Spleen (tissue), 13 donors: ENCODE measurements around the gene PEAK3. TPM values are rescaled to one million over a fixed set of nuclear protein-coding genes. Genes with fewer than 3 reads are reported as not detected.

ENCODE experiments used
- DNase-seq: peaks from one replicate; pipeline ENCODE4 v3.0.0-alpha.2; 2020
- H3K27ac ChIP-seq, 8 donors: fragments of 200-600 bp; sonication (generic) in 7 of 8; 1 replicate in 4 of 8; 2 replicates in 4 of 8; pipeline versions ENCODE4 v1.5.0 to v1.8.0; 2016 to 2021; ENCODE audit warnings: inconsistent platforms in 4 of 8, mild to moderate bottlenecking in 4 of 8, moderate library complexity in 1 of 8
- H3K27me3 ChIP-seq, 7 donors: fragments of 200-600 bp; sonication (generic) in 6 of 7; replicated peaks in 1 of 7; 1 replicate in 4 of 7; 2 replicates in 3 of 7; pipeline versions ENCODE4 v1.5.0 to v1.8.0; 2016 to 2021; ENCODE audit warnings: inconsistent platforms in 3 of 7, mild to moderate bottlenecking in 1 of 7
- H3K36me3 ChIP-seq, 6 donors: fragments of 200-600 bp; sonication (generic) in 5 of 6; 1 replicate in 4 of 6; 2 replicates in 2 of 6; pipeline versions ENCODE4 v1.5.0 to v1.8.0; 2016 to 2021; ENCODE audit warnings: inconsistent platforms in 2 of 6
- H3K4me1 ChIP-seq, 6 donors: fragments of 200-600 bp; sonication (generic) in 5 of 6; 1 replicate in 3 of 6; 2 replicates in 3 of 6; pipeline versions ENCODE4 v1.5.0 to v1.8.0; 2016 to 2021; ENCODE audit warnings: inconsistent platforms in 3 of 6
- H3K4me3 ChIP-seq, 8 donors: fragments of 200-600 bp; sonication (generic) in 7 of 8; 1 replicate in 4 of 8; 2 replicates in 4 of 8; pipeline versions ENCODE4 v1.5.0 to v1.8.0; 2016 to 2021; ENCODE audit warnings: inconsistent platforms in 4 of 8, mild to moderate bottlenecking in 4 of 8, moderate library complexity in 2 of 8
- H3K9me3 ChIP-seq, 8 donors: fragments of 200-600 bp; sonication (generic) in 7 of 8; 1 replicate in 4 of 8; 2 replicates in 4 of 8; pipeline versions ENCODE4 v1.5.0 to v1.8.0; 2016 to 2021; ENCODE audit warnings: inconsistent platforms in 4 of 8
- POLR2A ChIP-seq, 3 donors: fragments of 450-650 bp; IDR thresholded peaks; one replicate each; pipeline ENCODE4 v1.5.1; 2017; ENCODE audit warnings: antibody characterized with exemption in 3 of 3, mild to moderate bottlenecking in 1 of 3
- POLR2AphosphoS5 ChIP-seq, 3 donors: sonication (generic); formaldehyde crosslinking; IDR thresholded peaks; one replicate each; pipeline ENCODE4 v1.5.1; 2017; ENCODE audit warnings: antibody characterized with exemption in 3 of 3
- WGBS, 5 donors: extraction: QIAGEN DNeasy Blood & Tissue Kit in 3 of 5; methylation state at CpG; one replicate each; pipeline versions ENCODE4 v1.1.5 to v1.1.7; 2013 to 2018; 5-methylcytosine and 5-hydroxymethylcytosine counted together
- intact Hi-C: fragments of 100-400 bp; cut with DNase I; formaldehyde crosslinking; loops from one replicate; pipeline ENCODE4 v1.15.0; 2023; ENCODE audit warnings: low total_unique reads
- long read RNA-seq, 2 donors: transcript quantifications; one replicate each; lab custom pipeline, GENCODE V29; 2026
- polyA plus RNA-seq, 3 donors: library from polyadenylated mRNA; stranded (reverse); fragments of 200-250 nt; gene quantifications; one replicate each; pipeline ENCODE4 v1.2.1, GENCODE V29; 2013
- total RNA-seq, 7 donors: library from RNA; depleted of rRNA in 3 of 7; stranded (reverse); fragments of >200 nt in 3 of 7; fragmentation: NEBNext Ultra II Directional in 4 of 7; extraction: Animal tissue kit (Norgen Biotek cat#: 25700) in 4 of 7; gene quantifications; one replicate each; pipeline versions ENCODE4 v1.1.0 to v1.2.1, GENCODE V29; 2016 to 2021
- TF ChIP-seq, protein P1 (sequence below), 11 experiments: fragments of 200-600 bp in 7 of 11; fragments of 450-650 bp in 4 of 11; sonication (generic) in 4 of 11; IDR thresholded peaks in 8 of 11; conservative IDR thresholded peaks in 3 of 11; 1 replicate in 7 of 11; 2 replicates in 4 of 11; pipeline versions ENCODE4 v1.4.0 to v1.8.0; 2016 to 2021; ENCODE audit warnings: antibody characterized with exemption in 11 of 11, inconsistent platforms in 4 of 11, mild to moderate bottlenecking in 1 of 11
- donor health status: healthy with polysubstance abuse.
- donor health status: DM: no; HTN: no; CAD: no; lungs with moderate emphysema.
- donor health status: DM: no; HTN: no; CAD: no.
- donor health status: Bipolar disorder and iron deficiency.
- donor health status: healthy.
- donor health status: DM: no; HTN: no; CAD: no.
- donor health status: DM: yes; HTN: yes; CAD: no.

The PEAK3 gene, protein sequence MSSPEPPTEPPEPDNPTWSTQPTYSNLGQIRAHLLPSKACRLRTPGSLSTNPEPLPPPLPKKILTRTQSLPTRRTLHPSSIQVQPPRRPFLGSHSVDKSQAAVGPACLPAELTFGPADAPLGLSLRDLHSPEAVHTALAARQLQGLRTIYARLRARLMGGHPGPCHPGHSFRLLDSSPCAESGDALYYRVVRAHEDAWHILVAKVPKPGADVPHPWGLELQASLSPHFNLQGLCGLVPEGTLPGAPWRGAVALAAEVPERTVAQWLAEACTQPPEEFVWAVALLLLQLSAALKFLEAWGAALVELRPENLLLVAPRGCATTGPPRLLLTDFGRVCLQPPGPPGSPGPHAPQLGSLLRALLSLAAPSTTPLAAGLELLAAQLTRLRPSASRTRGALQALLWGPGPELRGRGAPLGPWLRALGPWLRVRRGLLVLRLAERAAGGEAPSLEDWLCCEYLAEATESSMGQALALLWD
- total RNA-seq, result 10 to 100 TPM in 2 of 7 donors, 1 to 10 TPM in 5; 5.7 to 17.4 (median 6.8) TPM
- under 1 TPM; 0.30 to 0.93 (median 0.50) TPM for polyA plus RNA-seq
- long read RNA-seq, donor 1, result 0 reads
- long read RNA-seq, donor 2, result 0 reads

DNA sequence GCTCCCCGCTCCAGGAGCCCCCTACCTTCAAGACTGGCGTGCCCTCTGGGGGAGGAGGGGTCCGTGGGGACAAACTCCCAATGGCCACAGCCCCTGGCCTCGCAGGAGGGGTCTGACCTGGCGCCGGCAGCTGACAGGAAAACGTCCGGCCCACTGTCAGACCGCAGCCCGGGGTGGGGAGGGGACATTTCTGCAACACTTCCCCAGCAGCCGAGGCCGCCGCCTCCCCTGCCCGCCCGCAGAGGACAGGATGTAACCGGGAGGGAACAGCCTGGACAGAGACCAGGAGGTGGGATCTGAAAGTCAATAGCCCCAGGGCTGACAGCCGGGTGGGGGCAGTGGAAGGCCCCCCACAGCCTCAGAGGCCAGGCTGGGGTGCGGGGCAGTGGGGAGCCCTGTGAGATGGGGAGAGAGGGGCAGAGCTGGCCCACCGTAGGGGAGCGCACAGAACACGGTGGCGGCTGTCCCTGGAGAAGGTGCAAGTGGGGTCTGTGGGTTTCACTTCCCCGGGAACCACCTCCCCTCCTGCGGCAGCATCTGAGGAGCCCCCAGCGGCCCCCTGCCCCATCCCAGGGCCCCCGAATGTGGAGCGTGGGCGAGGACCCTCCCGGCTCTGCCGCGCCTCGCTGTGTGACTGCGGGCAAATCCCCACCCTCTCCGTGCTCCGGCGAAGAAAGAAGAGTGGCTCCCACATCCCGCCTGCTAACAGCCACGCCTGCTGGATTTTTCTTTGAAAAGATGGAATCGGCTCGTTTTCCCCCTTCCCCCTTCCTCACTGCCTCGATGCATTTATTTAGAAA is at the start of gene PEAK3:
PEAK3 (minus strand) TSS at position 114 of the 800 bp plus-strand sequence. CDS start 1,244 bp downstream, outside the sequence.
- H3K4me1 ChIP-seq, result peaks cover 11 to 98% (median 39%) of the 10 kb centered on the region in 6 donors
- 4 to 9% (median 6%) methylated on average over 29 to 41 of the region's 41 CpGs for WGBS, 5 donors
- H3K27me3 ChIP-seq, result no peaks in the 10 kb centered on the region
- intact Hi-C loops, result no loop called here
- peaks cover 0 to 20% (median 0%) of the 10 kb centered on the region in 6 donors for H3K36me3 ChIP-seq
- H3K4me3 ChIP-seq, result peak within 1 kb of the TSS; percentile 6 to 72 (median 38)
- H3K9me3 ChIP-seq, result no peaks in the 10 kb centered on the region
- peak; percentile 87 to 97 (median 88) for TF ChIP-seq POLR2AphosphoS5 (IDR thresholded peaks at IDR 0.05)
- no peak for TF ChIP-seq POLR2A (IDR thresholded peaks at IDR 0.05)
- TF ChIP-seq, protein P1, sequence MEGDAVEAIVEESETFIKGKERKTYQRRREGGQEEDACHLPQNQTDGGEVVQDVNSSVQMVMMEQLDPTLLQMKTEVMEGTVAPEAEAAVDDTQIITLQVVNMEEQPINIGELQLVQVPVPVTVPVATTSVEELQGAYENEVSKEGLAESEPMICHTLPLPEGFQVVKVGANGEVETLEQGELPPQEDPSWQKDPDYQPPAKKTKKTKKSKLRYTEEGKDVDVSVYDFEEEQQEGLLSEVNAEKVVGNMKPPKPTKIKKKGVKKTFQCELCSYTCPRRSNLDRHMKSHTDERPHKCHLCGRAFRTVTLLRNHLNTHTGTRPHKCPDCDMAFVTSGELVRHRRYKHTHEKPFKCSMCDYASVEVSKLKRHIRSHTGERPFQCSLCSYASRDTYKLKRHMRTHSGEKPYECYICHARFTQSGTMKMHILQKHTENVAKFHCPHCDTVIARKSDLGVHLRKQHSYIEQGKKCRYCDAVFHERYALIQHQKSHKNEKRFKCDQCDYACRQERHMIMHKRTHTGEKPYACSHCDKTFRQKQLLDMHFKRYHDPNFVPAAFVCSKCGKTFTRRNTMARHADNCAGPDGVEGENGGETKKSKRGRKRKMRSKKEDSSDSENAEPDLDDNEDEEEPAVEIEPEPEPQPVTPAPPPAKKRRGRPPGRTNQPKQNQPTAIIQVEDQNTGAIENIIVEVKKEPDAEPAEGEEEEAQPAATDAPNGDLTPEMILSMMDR (IDR thresholded peaks at IDR 0.05 in 8 of 11, conservative IDR thresholded peaks at IDR 0.05 in 3 of 11), result peak in 1 of 11 experiments; percentile 10
- peak within 1 kb of the TSS in 7 of 8 donors; percentile 75 to 99 (median 83) for H3K27ac ChIP-seq
- peak; percentile 98 for DNase-seq

DNA sequence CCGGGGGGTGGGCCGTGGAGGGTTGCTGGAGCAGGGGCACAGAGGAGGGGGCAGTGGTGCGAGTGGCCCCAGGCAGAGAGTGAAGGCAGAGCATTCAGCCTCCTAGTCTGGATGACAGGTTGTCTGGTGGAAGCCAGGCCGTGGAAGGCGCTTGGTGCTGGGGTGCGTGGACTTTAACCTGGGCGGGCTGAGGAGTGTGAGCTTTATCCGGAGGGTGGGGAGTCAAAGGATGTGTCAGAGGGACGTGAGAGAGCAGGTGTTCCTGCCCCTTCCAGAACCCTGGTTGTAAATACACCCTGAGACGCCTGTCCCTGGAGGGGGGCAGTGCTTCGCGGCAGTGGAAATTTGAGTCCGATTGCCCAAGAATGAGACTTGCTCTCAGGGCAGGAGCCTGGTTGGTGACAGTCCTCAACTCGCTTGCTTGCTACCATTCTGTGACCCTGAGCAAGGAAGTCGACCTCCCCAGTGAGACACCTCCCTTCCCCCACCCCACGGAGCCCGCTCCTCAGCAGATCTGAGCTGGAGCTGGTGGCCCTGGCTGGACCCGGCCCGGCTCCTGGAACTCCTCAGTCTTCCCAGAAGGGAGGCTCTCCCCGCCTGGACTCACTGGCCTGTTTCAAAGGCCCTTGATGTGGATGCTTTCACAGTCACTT is 48.8 kb upstream of the PEAK3 start:
- Histone ChIP-seq H3K4me1 (peaks cover 32 to 84% (median 75%) of the 10 kb centered on the region in 6 donors), H3K27ac (peak overlapping the region in 4 of 8 donors; percentile 84 to 92 (median 84)), H3K9me3 (no peaks in the 10 kb centered on the region), H3K36me3 (peaks cover 0 to 19% (median 3%) of the 10 kb centered on the region in 6 donors), H3K4me3 (no peak overlapping the region), H3K27me3 (no peaks in the 10 kb centered on the region)
- TF ChIP-seq, protein P1 (IDR thresholded peaks at IDR 0.05 in 8 of 11, conservative IDR thresholded peaks at IDR 0.05 in 3 of 11), result no peak
- no peak for TF ChIP-seq POLR2A (IDR thresholded peaks at IDR 0.05)
- TF ChIP-seq POLR2AphosphoS5 (IDR thresholded peaks at IDR 0.05), result no peak
- no peak for DNase-seq
- 59 to 83% (median 73%) methylated on average over 18 to 20 of the region's 20 CpGs for WGBS, 5 donors
- intact Hi-C loops, result no loop called here

DNA sequence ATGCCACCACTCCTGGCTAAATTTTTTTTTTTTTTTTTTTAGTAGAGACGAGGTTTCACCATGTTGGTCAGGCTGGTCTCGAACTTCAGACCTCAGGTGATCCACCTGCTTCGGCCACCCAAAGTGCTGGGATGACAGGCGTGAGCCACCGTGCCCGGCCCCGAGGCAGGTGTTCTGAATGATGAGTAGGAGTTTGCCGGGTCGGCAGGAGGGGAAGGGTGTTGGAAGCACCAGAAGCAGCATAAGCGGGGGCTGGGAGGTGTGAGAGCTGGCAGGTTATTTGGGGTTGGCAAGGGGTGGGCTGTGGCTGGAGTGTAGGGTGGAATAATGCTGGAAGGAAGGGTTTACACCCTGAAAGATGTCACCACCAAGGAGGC is 48.3 kb upstream of the PEAK3 start:
- TF ChIP-seq POLR2A (IDR thresholded peaks at IDR 0.05), result no peak
- TF ChIP-seq, protein P1 (IDR thresholded peaks at IDR 0.05 in 8 of 11, conservative IDR thresholded peaks at IDR 0.05 in 3 of 11), result no peak
- TF ChIP-seq POLR2AphosphoS5 (IDR thresholded peaks at IDR 0.05), result no peak
- WGBS, 5 donors, result 78 to 89% (median 83%) methylated on average over 9 to 10 of the region's 10 CpGs
- Histone ChIP-seq H3K36me3 (peaks cover 0 to 24% (median 4%) of the 10 kb centered on the region in 6 donors), H3K27ac (peak overlapping the region in 2 of 8 donors; percentile 84 to 92), H3K4me1 (peaks cover 36 to 90% (median 80%) of the 10 kb centered on the region in 6 donors), H3K4me3 (no peak overlapping the region), H3K9me3 (no peaks in the 10 kb centered on the region), H3K27me3 (no peaks in the 10 kb centered on the region)
- intact Hi-C loops, result no loop called here
- no peak for DNase-seq
